T follicular helper cell (primary cell): ENCODE measurements around the gene NSF.
"Not testable (repeated sequence)": the region's sequence is repeated elsewhere in the genome, so short reads cannot be mapped to it uniquely, and the experiment has no call there.

Source experiments
- DNase-seq: peaks from one replicate; pipeline ENCODE4 v3.0.0-alpha.2; 2020; ENCODE audit warnings: low read depth

Gene NSF

GRCh38 chr17:46773676-46774075, 183.2 kb downstream of the NSF start:
- DNase-seq: no peak

- no peak for DNase-seq
Observed at GRCh38 chr17:46774108-46774737, 183.8 kb downstream of the NSF start.

- no peak for DNase-seq
Observed at GRCh38 chr17:46776298-46777005, 186.0 kb downstream of the NSF start.

- no peak for DNase-seq
Observed at GRCh38 chr17:46777943-46778915, 187.8 kb downstream of the NSF start.

- no peak for DNase-seq
Observed at GRCh38 chr17:46780003-46780373, 189.5 kb downstream of the NSF start.

GRCh38 chr17:46782250-46782953, 191.9 kb downstream of the NSF start:
- DNase-seq: no peak

GRCh38 chr17:46783031-46783593, 192.6 kb downstream of the NSF start:
- DNase-seq: no peak

GRCh38 chr17:46785696-46786095, 195.2 kb downstream of the NSF start:
- no peak for DNase-seq

- DNase-seq: no peak
Observed at GRCh38 chr17:46787478-46787877, 197.0 kb downstream of the NSF start.

GRCh38 chr17:46788300-46788699, 197.8 kb downstream of the NSF start:
- no peak for DNase-seq

GRCh38 chr17:46788796-46789195, 198.3 kb downstream of the NSF start:
- DNase-seq: no peak

- no peak for DNase-seq
Observed at GRCh38 chr17:46789610-46790009, 199.1 kb downstream of the NSF start.

GRCh38 chr17:46790216-46790615, 199.7 kb downstream of the NSF start:
- DNase-seq: no peak

GRCh38 chr17:46791531-46791930, 201.1 kb downstream of the NSF start:
- DNase-seq: no peak

- DNase-seq: no peak
Observed at GRCh38 chr17:46792071-46792470, 201.6 kb downstream of the NSF start.

- not testable (repeated sequence) for DNase-seq
Observed at GRCh38 chr17:46793023-46793422, 202.6 kb downstream of the NSF start.

GRCh38 chr17:46793541-46793940, 203.1 kb downstream of the NSF start:
- DNase-seq: no peak

- no peak for DNase-seq
Observed at GRCh38 chr17:46794318-46794717, 203.8 kb downstream of the NSF start.

- DNase-seq: no peak
Observed at GRCh38 chr17:46795379-46795952, 205.0 kb downstream of the NSF start.

GRCh38 chr17:46796084-46796483, 205.6 kb downstream of the NSF start:
- DNase-seq: no peak

- DNase-seq: no peak
Observed at GRCh38 chr17:46796524-46796923, 206.1 kb downstream of the NSF start.
